ENCODE data around the gene EOLA1.
"Not testable (repeated sequence)": the region's sequence is repeated elsewhere in the genome, so short reads cannot be mapped to it uniquely, and the experiment has no call there.

EOLA1 gene

DNA sequence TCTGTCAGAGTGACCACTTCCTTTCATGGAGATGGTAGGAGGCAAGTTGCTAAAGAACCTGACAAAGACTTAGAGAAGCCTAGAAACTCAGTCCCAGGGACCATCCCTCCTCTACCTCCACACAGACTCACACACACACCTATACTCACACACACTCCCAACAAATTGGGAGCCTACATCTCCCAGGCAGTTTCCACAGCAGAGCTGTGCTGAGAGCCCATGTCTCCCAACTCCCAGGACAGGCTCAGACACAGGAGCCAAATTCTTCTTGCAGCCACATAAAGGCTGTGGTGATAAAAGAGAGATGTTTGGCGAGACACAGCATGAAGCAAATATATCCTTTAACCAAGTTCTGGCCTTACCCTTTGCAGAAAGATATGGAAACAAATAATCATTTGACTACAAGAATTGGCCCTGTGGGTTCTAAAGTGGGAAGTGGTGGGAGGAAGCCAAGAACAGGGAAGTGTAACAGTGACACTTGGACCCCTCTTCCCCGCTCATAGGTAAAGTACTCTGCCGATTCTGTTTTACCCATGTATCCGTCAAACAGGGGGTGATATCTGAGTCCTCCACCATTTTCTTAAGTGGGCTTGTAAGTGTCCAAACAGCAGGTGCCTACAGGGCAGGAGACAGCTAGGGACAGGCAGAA, 24.7 kb upstream of the EOLA1 start:
- DNase-seq, result no peak

DNA sequence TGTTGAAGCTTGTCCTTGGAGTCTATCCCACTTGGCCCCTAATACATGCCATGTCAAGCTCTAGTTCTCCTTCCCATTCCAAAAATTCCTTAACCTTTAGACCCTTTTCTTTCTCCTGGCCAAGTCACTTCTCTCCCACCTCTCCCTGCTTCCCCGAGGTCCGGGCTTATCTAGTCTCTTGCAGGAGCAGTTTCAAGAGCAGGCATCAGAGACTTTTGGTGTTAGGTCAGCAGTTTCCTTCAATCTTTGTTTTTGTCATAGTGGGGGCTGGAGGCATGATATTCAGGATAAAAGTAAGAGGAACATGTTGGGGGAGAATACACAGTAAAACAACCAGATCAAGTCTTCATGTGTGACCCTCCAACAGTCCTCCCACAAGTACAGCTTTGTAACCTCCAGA, 24.2 kb upstream of the EOLA1 start:
- no peak for DNase-seq

DNA sequence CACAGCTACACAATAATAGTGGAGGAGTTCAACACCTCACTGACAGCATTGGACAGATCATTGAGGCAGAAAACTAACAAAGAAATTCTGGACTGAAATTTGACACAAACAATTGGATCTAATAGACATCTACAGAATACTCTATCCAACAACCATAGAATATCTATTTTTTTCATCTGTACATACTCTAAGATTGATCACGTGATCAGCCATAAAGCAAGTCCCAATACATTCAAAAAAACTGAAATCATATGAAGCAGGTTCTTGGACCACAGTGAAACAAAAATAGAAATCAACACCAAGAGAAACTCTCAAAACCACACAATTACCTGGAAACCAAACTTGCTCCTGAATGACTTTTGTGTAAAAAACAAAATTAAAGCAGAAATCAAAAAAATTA, 23.5 kb upstream of the EOLA1 start:
- DNase-seq, result no peak

DNA sequence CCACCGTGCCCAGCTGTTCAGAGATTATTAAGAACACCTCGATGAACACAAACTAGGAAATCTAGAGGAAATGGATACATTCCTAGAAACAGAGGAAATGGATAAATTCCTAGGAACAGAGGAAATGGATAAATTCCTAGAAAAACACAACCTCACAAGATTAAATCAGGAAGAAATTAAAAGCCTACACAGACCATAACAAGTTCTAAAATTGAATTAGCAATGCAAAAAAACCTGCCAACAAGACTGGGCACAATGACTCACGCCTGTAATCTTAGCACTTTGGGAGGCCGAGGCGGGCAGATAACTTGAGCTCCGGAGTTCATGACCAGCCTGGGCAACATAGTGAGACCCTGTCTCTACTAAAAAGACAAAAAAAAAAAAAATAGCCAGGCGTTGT, 22.6 kb upstream of the EOLA1 start:
- no peak for DNase-seq

DNA sequence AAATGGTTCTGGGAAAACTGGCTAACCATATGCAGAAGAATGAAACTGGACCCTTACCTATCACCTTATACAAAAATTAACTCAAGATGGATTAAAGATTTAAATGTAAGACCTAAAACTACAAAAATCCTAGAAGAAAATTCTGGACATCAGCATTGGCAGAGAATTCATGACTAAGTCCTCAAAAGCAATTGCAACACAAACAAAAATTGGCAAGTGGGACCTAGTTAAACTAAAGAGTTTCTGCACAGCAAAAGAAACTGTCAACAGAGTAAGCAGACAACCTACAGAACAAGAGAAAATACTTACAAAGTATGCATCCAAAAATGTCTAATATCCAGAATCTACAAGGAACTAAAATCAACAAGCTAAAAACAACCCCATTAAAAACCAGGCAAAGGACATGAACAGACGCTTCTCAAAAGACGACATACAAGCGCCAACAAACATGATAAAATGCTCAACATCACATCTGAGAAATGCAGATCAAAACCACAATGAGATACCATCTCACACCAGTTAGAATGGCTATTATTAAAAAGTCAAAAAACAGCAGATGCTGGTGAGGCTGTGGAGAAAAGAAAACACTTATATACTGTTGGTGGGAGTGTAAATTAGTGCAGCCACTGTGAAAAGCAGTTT, 20.1 kb upstream of the EOLA1 start:
- DNase-seq, result not testable (repeated sequence)

DNA sequence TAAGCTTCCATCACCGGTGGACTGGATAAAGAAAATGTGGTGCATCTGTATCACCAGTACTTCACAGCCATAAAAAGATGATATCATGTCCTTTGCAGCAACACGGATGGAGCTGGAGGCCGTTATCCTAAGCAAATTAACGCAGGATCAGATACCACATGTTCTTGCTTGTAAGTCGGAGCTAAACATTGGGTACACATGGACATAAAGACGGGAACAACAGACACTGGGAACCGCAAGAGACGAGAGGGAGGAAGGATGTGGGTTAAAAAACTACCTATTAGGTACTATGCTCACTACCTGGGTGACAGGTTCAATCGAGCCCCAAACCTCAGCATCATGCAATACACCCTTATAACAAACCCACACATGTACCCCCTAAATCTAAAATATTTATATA, 19.4 kb upstream of the EOLA1 start:
- DNase-seq, result peak in 1 of 2 donors; percentile 44

DNA sequence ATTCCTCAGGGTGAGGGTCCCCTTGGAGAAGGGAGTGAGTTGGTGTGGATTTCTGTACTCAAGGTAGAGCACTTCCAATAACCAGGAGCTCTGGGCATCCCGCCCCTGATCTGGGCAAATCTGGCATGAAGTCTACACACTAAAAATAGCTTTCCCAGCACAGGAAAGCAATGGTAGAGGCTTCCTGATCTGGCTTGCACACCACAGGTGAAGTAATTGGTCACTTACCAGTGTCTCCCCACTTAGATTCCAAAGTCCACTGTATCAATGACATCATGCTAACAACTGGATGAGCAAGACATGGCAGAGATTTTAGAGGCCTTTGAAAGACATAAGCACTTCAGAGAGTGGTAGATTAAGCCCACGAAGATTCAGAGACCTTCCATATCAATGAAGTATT, 17.9 kb upstream of the EOLA1 start:
- no peak for DNase-seq

DNA sequence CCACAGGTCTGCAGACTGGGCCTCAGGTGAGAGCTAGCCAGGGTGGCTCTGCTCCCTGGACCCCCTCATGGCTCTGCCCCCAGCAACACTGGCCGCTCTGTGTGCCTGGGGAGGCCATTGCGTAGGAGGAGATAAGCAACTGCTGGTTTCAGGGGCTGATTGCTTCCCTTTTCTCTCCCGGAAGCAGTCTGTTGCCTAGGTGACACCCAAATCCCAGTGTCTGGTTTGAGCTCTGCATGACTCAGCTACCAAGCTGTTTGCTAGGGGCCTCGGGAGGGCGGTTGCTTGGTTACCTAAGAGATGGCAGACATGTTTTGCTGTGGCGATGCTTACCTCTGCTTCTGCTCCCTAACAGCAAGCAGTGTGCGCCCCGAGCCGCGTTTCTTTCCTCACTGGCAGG, 15.4 kb upstream of the EOLA1 start:
- peak; percentile 85 to 87 for DNase-seq

DNA sequence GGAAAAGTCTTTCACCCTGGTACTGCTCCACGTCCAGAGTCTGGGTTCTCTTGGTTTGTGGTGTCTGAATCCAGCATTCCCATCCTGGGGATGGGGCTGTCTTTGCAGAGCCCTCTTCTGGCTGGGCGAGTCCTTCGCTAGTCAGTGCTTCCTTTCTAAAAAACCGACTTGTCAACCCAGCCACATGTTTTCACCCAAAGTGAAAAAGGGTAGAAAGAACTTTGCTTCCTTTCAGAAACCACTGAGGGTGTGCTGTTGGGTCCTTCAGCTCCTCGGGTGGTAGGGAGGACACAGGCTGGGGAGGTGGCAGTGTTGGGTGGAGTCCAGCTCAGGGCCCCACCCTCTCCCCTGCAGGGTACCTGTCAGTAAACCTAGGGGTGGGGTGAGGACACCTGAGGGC, 14.9 kb upstream of the EOLA1 start:
- peak; percentile 38 to 70 for DNase-seq

DNA sequence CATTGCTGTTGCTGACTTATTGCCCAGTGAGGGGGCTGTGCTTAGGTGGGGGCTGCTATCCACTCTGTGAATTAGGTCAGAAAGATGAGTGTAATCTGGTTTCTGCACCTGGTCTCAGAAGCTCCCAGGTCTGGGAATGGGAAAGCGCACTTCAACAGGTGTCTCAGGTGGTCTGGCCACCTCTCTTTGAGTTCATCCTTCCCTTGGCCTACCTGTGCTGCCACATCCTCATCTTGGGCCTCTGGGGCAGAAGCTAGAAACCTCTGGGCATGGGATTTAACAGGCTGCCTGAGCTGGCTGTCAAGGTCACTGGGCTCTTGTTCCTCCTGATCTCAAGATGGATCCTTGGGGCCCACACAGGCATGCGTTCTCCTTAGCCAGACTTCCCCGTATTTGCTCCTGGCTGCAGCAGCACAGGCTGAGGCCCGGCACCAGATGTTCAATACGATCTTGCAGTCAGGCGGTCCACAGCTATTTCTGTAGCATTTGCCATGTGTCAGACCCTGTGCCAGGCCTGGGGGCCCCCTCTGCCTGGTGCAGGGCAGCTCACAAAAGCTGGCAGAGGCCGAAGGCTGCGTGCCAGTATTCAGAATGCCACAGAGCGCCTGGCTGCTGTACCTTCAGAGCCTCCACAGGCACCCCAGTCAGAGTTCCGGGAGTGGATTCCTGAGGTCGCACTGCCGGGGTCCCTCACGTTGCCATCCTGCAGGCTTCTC, 14.3 kb upstream of the EOLA1 start:
- not testable (repeated sequence) for DNase-seq

DNA sequence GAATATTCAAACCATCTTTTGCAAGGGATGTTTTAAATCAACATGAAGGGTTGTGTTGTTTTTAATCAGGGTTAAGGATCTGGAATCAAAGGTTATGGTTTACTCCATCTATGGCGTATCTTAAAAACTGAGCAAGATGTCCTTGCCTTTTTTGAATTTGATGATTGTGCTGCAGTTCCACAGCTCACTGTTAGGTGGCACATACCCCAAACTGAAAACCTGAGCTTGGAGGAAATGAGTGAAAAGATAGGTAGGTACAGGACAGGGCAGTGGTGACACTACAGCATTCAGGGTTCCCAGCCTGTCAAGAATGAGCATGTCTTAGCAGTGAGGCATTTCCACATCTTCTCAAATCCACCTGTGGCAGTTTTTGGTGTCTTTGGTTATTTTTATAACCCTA, 13.1 kb upstream of the EOLA1 start:
- DNase-seq, result peak; percentile 45 to 74

DNA sequence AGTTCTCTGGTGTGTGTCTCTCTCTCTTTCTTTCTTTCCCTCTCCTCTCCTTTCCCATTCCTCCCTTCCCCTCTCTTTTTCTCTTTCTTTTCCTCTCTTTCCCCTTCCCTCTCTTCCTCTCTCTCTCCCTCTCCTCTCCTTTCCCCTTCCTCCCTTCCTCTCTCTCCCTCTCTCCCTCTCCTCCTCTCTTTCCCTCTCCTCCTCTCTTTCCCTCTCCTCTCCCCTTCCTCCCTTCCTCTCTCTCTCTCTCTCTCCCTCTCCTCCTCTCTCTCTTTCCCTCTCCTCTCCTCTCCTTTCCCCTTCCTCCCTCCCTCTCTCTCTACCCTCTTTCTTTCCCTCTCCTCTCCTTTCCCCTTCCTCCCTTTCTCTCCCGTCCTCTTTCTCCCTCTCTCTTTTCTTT, 12.4 kb upstream of the EOLA1 start:
- no peak for DNase-seq

DNA sequence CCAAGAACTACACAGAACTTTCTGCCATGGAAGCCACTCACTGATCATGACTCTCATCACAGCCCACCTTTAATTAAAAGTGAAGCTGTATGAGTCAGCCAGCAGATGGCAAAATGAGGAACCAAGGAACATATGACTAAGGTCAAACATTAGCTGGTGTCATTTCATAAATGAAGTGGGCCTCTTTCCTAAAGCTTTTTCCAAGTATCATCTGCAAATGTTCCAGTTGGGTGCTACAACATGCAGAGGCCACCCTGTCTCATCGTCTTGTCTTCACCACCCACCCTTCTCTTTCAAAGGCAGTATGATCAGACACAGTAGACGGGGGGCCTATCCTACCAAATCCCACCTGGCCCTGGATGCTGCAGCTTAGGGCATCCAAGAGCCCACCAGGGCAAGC, 9.2 kb upstream of the EOLA1 start:
- no peak for DNase-seq

DNA sequence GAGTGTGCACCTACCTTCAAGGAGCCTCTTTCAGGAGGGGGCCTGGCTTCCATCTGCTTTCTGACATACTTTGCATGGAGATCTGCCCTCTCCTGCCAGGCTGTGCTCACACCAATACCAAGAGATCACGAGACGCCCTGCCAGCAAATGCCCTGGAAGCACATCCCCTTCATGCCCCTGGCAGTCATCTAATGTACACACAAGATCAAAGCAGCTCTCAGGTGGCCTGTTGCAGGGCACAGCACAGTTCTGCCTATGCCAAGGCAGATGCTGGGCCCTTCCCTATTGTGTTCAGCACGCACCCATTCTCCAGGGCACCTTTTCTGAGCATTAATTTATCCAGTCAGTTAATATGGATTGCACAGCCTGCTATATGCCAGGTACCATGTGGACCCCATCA, 7.9 kb upstream of the EOLA1 start:
- DNase-seq, result not testable (repeated sequence)

DNA sequence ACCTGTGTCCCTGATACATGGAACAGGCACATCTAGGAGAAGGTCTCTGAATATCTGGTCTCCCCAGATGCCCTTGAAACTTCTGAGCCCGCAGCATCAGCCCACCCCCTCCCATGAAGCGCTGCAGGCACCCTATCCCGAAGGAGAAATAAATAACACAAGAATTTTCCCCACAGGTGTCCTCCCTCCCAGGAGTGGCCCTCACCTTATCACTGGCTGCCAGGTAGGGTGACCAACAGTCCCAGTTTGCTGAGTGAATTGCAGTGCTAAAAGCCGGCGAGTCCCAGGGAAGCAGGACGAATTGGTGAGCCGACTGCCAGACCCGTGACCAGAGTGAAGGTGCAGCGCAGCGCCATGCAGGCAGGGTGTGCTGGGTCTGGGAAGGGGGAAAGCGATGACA, 6.8 kb upstream of the EOLA1 start:
- not testable (repeated sequence) for DNase-seq

DNA sequence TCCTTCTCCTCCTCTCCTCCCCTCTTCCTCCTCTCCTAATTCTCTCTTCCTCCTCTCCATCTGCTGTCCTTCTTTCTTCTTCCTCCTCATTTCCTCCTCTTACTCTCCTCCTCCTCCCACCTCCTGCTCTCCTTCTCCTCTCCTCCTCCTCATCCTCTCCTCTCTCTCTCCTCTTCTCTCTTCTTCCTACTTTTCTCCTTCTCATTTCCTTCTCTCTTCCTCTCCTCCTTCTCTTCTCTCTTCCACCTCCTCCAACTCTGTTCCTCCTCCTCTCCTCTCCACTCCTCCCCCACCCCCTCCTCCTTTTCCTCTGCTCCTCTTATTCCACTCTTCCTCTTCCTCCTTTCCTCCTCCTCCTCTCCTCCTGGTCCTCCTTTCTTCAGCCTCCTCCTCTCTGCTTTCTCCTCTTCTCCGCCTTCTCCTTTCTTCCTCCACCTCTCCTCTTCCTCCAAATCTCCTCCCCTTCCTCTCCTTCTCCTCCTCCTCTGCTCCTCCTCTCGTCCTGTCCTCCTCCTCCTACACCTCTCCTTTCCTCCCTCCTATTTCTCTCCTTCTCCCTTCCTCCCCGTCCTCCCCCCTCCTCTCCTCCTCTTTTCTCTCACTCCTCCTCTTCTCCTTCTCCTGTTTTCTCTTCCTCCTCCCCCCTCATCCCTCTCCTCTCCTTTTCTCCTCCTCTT, 5.7 kb upstream of the EOLA1 start:
- not testable (repeated sequence) for DNase-seq

DNA sequence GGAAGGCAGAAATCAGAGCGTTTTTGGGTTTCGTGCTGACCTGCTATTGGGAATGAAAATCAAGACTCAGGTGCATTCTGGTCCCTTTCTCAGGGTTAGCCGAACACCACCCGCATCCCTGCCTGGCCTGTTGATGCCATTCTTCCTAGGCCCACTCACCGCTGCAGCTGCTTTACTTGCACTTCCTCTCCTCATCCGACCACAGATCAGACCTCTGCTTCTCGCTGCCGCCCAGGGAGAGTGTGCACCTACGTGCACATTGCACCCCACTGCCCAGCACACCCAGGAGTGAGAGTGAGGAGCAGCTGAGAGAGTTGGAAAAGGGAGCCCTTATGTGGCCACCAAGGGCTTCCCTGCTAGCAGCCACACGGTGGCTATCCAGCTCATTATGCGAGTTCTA, 3.3 kb upstream of the EOLA1 start:
- not testable (repeated sequence) for DNase-seq

DNA sequence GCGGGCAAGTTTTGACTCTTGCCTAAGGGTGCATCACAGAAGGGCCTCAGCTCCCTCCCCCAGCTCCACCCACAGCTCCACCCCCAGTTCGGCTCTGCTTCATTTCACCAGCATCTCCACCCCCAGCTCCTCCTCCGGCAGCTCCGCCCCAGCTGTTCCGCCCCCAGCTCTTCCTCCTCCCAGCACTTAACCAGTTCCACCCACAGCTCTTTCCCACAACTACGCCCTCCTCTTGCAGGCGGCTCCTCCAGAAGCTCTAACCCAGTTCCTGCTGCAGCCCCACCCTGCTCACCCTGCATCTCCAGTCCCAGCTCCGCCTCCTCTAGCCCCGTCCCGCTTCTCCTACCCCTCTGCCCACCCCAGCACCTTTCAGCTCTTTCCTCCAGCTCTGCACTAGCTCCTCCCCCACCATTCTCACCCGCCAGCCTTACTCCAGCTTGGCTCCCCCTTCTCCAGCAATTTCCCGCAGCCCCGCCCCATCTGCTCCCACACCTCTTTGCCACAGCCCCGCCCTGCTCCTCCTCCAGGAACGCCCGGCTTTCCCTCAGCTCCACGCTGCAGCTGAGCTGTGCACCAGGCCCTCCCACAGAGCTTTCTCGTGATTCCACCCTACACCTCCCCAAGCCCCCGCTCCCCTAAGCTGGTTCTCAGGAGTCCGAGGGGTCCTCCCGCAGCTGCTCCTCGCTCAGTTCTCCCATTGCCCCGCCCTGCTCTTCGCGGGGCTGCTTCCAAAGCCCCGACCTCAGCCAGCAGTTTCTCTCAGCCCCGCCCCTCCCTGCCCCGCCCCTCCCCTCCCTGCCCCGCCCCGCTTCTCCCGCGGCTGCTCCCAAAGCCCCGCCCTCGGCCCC, 1.3 kb upstream of the EOLA1 start:
- peak; percentile 94 for DNase-seq

DNA sequence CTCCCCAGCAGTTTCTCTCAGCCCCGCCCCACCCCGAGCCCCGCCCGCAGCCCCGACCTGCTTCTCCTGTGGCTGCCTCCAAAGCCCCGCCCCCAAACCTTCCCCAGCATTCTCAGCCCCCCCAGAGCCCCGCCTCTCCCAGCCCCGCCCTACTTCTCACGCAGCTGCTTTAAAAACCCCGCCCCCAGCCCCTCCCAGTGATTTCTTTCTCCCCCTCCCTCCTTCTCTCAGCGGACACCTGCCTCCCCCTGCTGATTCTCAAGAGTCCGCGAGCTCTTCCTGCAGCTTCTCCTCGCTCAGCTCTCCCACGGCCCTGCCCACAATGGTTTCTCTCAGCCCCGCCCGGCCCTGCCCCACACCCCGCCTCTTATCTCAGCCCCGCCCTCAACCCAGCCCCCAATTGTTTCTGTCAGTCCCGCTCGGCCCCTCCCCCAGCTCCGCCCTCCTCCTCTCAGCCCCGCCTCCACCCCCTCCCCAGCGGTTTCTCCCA, 636 bp upstream of the EOLA1 start:
- peak; percentile 92 to 93 for DNase-seq

DNA sequence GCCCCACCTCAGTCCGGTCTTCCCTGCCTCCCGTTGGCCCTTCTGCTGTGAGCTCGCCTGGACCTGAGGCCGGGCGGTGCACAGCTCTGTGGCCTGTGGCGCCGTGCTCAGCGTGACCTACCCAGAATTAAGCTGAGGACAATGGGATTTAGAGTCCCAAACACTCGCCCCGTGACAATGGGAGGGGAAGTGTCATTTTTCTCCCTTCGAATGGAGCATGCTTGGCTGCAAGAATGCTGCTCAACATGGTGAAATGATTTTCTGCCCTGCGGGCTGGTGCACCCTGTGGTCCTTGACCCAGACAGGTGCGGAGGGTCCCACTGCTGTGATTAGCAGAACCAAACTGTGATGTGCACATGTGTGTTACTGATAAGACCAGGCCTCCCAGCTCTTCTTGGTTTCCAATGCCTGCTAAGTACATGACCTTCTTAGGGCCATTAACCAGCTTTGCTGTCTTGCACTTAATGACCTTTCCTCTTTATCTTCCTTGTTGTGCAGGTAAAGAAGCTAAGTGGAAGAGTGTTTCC, 772 bp downstream of the EOLA1 start:
- DNase-seq, result no peak

DNA sequence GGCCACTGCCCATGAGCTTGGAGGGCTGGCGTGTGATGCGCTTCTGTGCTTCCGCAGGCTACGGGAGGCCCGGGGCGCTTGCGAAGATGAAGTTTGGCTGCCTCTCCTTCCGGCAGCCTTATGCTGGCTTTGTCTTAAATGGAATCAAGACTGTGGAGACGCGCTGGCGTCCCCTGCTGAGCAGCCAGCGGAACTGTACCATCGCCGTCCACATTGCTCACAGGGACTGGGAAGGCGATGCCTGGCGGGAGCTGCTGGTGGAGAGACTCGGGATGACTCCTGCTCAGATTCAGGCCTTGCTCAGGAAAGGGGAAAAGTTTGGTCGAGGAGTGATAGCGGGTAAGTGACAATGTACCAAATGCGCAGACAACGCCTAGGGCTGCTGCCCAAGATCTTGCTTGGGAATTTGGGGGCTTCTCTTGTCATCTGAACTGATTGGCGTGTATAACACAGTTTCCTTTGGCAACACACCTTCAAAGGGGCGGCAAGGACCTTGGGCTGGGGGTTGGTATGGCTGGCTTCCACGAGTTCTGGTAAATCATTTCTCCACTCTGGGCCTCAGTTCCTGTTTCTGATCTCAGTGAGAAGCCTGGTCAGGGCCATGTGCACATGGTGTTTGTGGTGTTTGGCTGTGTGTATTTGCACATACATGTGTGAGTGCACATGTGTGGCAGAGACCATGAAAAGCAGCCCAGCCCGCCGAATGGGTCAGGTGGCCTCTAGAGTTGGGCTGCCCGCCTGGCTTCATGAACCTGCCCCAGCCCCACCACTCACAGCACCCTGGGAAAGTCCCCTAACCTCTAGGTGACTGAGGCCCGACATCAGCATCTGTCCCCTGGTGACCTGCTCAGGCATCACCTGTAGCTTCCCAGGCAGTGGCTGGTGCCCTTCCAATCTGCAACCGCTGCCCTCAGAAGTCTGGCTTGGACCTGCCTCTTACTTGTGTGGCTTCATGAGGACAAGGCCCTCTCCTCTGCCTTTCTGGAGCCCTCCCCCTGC, 5.0 kb downstream of the EOLA1 start:
- DNase-seq, result not testable (repeated sequence)
